Ascending aorta (tissue), 2 donors: Measurements from ENCODE around the gene CENPC. TPM values are rescaled to one million over a fixed set of nuclear protein-coding genes. Genes with fewer than 3 reads are reported as not detected.
"Not testable (repeated sequence)": the region's sequence is repeated elsewhere in the genome, so short reads cannot be mapped to it uniquely, and the experiment has no call there.

Experiments used
- DNase-seq, 2 donors: peaks; one replicate each; pipeline ENCODE4 v3.0.0-alpha.2; 2019; ENCODE audit warnings: low spot score in 2 of 2
- H3K27ac ChIP-seq, 2 donors: fragments of 200-600 bp; sonication (generic); one replicate each; pipeline ENCODE4 v1.5.1; 2016 to 2017; ENCODE audit warnings: mild to moderate bottlenecking in 1 of 2
- H3K27me3 ChIP-seq: fragments of 200-600 bp; sonication (generic); one replicate; pipeline ENCODE4 v1.5.1; 2017
- H3K36me3 ChIP-seq, 2 donors: fragments of 200-600 bp; sonication (generic); one replicate each; pipeline ENCODE4 v1.5.1; 2016
- H3K4me1 ChIP-seq, 2 donors: fragments of 200-600 bp; sonication (generic); one replicate each; pipeline ENCODE4 v1.5.1; 2016 to 2017; ENCODE audit warnings: mild to moderate bottlenecking in 1 of 2
- H3K4me3 ChIP-seq, 2 donors: fragments of 200-600 bp; sonication (generic); one replicate each; pipeline ENCODE4 v1.5.1; 2016 to 2017; ENCODE audit warnings: mild to moderate bottlenecking in 1 of 2
- H3K9me3 ChIP-seq, 2 donors: fragments of 200-600 bp; sonication (generic); one replicate each; pipeline ENCODE4 v1.5.1; 2016
- intact Hi-C: fragments of 100-400 bp; cut with DNase I; formaldehyde crosslinking; loops from one replicate; pipeline ENCODE4 v1.15.1; 2023
- total RNA-seq: library from RNA; depleted of rRNA; stranded (reverse); fragments of >200 nt; gene quantifications from one replicate; pipeline ENCODE4 v1.1.0, GENCODE V29; 2016
- TF ChIP-seq, protein P1 (sequence below), 3 experiments: fragments of 200-600 bp in 2 of 3; fragments of 450-650 bp in 1 of 3; sonication (generic) in 2 of 3; IDR thresholded peaks; one replicate each; pipeline ENCODE4 v1.5.1; 2016 to 2019; ENCODE audit warnings: antibody characterized with exemption in 3 of 3, mild to moderate bottlenecking in 1 of 3, moderate library complexity in 1 of 3

The CENPC gene
- total RNA-seq, 1 donor from 2014 or later: 5.7 TPM

DNA sequence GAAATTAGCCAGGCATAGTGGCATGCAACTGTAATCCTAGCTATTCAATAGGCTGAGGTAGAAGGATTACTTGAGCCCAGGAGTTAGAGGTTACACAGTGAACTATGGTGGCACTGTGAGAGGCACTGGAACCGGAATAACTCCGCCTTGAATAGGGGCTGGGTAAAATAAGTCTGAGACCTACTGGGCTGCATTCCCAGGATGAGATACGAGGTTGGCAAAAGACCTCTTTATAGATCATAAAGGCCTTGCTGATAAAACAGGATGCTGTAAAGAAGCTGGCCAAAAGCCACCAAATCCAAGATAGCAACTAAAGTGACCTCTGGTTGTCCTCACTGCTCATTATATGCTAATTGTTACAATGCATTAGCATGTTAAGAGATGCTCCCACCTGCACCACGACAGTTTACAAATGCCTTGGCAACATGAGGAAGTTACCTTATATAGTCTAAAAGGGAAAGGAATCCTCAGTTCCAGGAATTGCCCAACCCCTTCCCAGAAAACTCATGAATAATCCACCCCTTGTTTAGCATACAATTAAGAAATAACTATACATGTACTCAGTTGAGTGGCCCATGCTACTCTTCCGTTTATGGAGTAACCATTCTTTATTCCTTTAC lies 88.6 kb downstream of the CENPC start:
- TF ChIP-seq, protein P1, sequence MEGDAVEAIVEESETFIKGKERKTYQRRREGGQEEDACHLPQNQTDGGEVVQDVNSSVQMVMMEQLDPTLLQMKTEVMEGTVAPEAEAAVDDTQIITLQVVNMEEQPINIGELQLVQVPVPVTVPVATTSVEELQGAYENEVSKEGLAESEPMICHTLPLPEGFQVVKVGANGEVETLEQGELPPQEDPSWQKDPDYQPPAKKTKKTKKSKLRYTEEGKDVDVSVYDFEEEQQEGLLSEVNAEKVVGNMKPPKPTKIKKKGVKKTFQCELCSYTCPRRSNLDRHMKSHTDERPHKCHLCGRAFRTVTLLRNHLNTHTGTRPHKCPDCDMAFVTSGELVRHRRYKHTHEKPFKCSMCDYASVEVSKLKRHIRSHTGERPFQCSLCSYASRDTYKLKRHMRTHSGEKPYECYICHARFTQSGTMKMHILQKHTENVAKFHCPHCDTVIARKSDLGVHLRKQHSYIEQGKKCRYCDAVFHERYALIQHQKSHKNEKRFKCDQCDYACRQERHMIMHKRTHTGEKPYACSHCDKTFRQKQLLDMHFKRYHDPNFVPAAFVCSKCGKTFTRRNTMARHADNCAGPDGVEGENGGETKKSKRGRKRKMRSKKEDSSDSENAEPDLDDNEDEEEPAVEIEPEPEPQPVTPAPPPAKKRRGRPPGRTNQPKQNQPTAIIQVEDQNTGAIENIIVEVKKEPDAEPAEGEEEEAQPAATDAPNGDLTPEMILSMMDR (IDR thresholded peaks at IDR 0.05): no peak
- intact Hi-C loops: no loop called here
- no peak overlapping the region for H3K4me3 ChIP-seq
- peaks cover 4 to 20% of the 10 kb centered on the region in 2 donors for H3K36me3 ChIP-seq
- H3K27ac ChIP-seq: no peak overlapping the region
- H3K4me1 ChIP-seq: no peaks in the 10 kb centered on the region
- no peak for DNase-seq
- H3K27me3 ChIP-seq: no peaks in the 10 kb centered on the region
- H3K9me3 ChIP-seq: no peaks in the 10 kb centered on the region

DNA sequence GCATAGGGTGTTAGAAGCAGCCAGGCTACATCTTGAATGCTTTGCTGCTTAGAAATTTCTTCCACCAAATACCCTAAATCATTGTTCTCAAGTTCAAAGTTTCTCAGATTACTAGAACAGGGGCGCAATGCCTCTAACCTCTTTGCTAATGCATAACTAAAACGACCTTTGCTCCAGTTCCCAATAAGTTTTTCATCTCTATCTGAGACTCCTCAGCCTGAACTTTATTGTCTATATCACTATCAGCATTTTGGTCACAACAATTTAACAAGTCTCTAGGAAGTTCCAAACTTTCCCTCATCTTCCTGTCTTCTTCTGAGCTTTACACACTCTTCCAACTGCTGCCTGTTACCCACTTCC lies 92.5 kb downstream of the CENPC start:
- not testable (repeated sequence) for H3K4me1 ChIP-seq

DNA sequence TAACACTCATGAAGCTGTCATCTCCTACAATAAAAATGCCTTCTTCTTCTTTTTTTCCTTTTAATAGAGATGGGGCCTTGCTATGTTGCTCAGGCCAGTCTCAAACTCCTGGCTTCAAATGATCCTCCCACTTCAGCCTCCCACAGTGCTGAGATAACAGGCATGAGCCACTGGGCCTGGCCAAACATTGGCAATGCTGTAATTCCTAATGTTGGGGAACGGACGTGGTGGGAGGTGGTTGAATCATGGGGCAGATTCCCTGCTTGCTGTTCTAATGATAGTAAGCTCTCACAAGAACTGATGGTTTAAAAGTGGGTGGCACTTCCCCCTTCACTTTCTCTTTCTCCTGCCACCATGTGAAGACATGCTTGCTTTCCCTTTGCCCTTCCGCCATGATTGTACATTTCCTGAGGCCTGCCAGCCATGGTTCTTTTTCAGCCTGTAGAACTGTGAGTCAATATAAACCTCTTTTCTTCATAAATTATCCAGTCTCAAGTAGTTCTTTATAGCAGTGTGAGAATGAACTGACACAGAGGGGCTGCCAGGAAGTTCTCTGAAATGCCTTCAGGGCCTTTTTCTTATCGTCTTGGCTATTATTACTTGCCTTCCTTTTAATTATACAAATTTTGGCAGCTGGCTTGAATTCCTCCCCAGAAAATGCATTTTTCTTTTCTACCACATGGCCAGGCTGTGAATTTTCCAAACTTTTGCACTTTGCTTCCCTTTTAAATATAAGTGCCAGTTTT lies 93.0 kb downstream of the CENPC start:
- no peaks in the 10 kb centered on the region for H3K27me3 ChIP-seq
- intact Hi-C loops: no loop called here
- no peaks in the 10 kb centered on the region for H3K4me1 ChIP-seq
- H3K27ac ChIP-seq: no peak overlapping the region
- no peak overlapping the region for H3K4me3 ChIP-seq
- no peak for DNase-seq
- TF ChIP-seq, protein P1 (IDR thresholded peaks at IDR 0.05): no peak
- peaks cover 0 to 12% of the 10 kb centered on the region in 2 donors for H3K36me3 ChIP-seq
- peaks cover 0 to 4% of the 10 kb centered on the region in 2 donors for H3K9me3 ChIP-seq

More for the DNA sequence above, 92.5 kb downstream of the CENPC start:
- H3K4me3 ChIP-seq, intact Hi-C loops, DNase-seq, H3K27me3 ChIP-seq, H3K27ac ChIP-seq, H3K9me3 ChIP-seq: not testable (repeated sequence)
- peaks cover 2 to 18% of the 10 kb centered on the region in 2 donors for H3K36me3 ChIP-seq

DNA sequence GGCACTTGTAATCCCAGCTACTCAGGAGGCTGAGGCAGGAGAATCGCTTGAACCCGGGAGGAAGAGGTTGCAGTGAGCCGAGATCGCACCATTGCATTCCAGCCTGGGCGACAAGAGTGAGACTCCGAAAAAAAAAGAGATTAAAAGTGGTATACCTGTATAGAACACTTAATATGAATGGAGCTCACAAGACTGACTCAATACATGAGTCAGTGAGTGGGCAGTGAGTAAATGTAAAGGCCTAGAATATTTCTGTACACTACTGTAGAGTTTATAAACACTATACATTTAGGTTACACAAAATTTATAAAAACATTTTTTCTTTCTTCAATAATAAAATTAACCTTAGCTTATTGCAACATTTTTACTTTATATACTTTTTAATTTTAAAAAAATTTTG lies 93.8 kb downstream of the CENPC start:
- Histone ChIP-seq H3K36me3 (peaks cover 0 to 9% of the 10 kb centered on the region in 2 donors), H3K27ac (no peak overlapping the region), H3K27me3 (no peaks in the 10 kb centered on the region), H3K4me1 (no peaks in the 10 kb centered on the region), H3K4me3 (no peak overlapping the region), H3K9me3 (peaks cover 0 to 4% of the 10 kb centered on the region in 2 donors)
- intact Hi-C loops: no loop called here
- TF ChIP-seq, protein P1 (IDR thresholded peaks at IDR 0.05): no peak
- no peak for DNase-seq

DNA sequence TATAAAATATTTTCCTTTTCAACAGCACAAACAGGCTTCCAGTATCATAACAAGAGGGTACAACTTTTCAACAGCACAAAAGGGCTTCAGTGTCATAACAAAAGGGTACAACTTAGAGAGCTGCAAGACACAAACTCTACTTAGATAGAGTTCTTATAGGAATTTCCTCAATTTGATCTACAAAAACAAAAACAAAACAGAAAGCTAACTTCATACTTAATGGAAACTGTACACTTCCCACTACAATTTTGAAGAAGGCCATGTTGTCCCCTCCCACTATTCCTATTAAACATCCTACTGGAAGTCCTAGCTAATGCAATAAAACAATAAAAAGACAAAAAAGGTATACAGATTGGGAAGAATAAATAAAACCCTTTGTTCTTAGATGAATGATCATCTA lies 96.7 kb downstream of the CENPC start:
- Histone ChIP-seq H3K9me3 (peaks cover 0 to 4% of the 10 kb centered on the region in 2 donors), H3K27me3 (no peaks in the 10 kb centered on the region), H3K36me3 (peaks cover 0 to under 1% of the 10 kb centered on the region in 2 donors), H3K27ac (no peak overlapping the region), H3K4me3 (no peak overlapping the region), H3K4me1 (no peaks in the 10 kb centered on the region)
- no peak for DNase-seq
- intact Hi-C loops: no loop called here
- TF ChIP-seq, protein P1 (IDR thresholded peaks at IDR 0.05): no peak

DNA sequence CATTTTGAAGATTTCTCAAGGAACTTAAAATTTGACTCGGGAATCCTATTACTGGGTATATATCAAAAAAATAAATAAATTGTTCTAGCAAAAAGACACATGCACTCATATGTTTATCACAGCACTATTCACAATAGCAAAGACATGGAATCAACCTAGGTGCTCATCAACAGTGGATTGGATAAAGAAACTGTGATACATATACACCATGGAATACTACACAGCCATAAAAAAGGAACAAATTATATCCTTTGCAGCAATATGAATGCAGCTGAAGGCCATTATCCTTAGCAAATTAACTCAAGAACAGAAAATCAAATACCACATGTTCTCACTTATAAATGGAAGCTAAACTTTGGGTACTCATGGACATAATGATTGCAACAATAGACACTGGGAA lies 97.4 kb downstream of the CENPC start:
- TF ChIP-seq, protein P1 (IDR thresholded peaks at IDR 0.05): no peak

More for the DNA sequence above, 97.4 kb downstream of the CENPC start:
- Histone ChIP-seq H3K9me3 (peaks cover 0 to 4% of the 10 kb centered on the region in 2 donors), H3K27ac (no peak overlapping the region), H3K4me1 (no peaks in the 10 kb centered on the region), H3K27me3 (no peaks in the 10 kb centered on the region), H3K4me3 (no peak overlapping the region), H3K36me3 (no peaks in the 10 kb centered on the region)
- intact Hi-C loops: no loop called here
- no peak for DNase-seq
